Pancreas (tissue), 10 donors: ENCODE data around the gene NAP1L5. TPM values are rescaled to one million over a fixed set of nuclear protein-coding genes. Genes with fewer than 3 reads are reported as not detected.
A peak's percentile ranks its signal among the peaks of the same experiment; 100 is the strongest.

Experiments
- ATAC-seq, 4 donors: fragments of 200-7000 bp; cut with Tn5 transposase; one replicate each; pipeline versions ENCODE4 v1.8.0 to v1.9.1; 2020; ENCODE audit warnings: mild to moderate bottlenecking in 4 of 4, moderate library complexity in 4 of 4
- DNase-seq, 6 donors: peaks; one replicate each; pipeline ENCODE4 v3.0.0-alpha.2; 2020
- FAIRE-seq: peaks from 2 replicates; lab custom pipeline; 2012; peaks lifted over from hg19 to GRCh38; lab: Jason Lieb, UNC
- H3K27ac ChIP-seq, 4 donors: fragments of 200-600 bp; sonication (generic); 1 replicate in 3 of 4; 2 replicates in 1 of 4; pipeline versions ENCODE4 v1.5.0 to v1.8.0; 2020
- H3K27me3 ChIP-seq, 4 donors: fragments of 200-600 bp; one replicate each; pipeline ENCODE4 v1.8.0; 2021
- H3K36me3 ChIP-seq, 3 donors: fragments of 200-600 bp; sonication (generic) in 1 of 3; one replicate each; pipeline versions ENCODE4 v1.5.0 to v1.8.0; 2020 to 2021
- H3K4me1 ChIP-seq, 3 donors: fragments of 200-600 bp; one replicate each; pipeline ENCODE4 v1.8.0; 2021
- H3K4me3 ChIP-seq, 4 donors: fragments of 200-600 bp; sonication (generic) in 2 of 4; one replicate each; pipeline versions ENCODE4 v1.5.0 to v1.8.0; 2020 to 2021
- H3K9me3 ChIP-seq, 4 donors: fragments of 200-600 bp; one replicate each; pipeline ENCODE4 v1.8.0; 2021
- WGBS, 2 donors: extraction: QIAGEN DNeasy Blood & Tissue Kit; methylation state at CpG; one replicate each; pipeline ENCODE4 v1.1.7; 2013; 5-methylcytosine and 5-hydroxymethylcytosine counted together
- intact Hi-C, 3 donors: fragments of 100-400 bp; cut with DNase I; formaldehyde crosslinking; loops; one replicate each; pipeline versions ENCODE4 v1.11.1 to v1.14.2; 2022
- polyA plus RNA-seq, 2 donors: library from polyadenylated mRNA; stranded (reverse); fragments of 200-250 nt; gene quantifications; one replicate each; pipeline ENCODE4 v1.2.3, GENCODE V29; 2013
- total RNA-seq, 6 donors: library from RNA; stranded (reverse); fragmentation: NEBNext Ultra II Directional in 4 of 6; extraction: Animal tissue kit (Norgen Biotek cat#: 25700) in 4 of 6; gene quantifications; one replicate each; pipeline versions ENCODE4 v1.2.1 to v1.2.4, GENCODE V29; 2021 to 2023
- TF ChIP-seq, protein P1 (sequence below), 4 donors: fragments of 200-600 bp; sonication (generic) in 3 of 4; IDR thresholded peaks; one replicate each; pipeline versions ENCODE4 v1.5.0 to v1.8.0; 2021; ENCODE audit warnings: antibody characterized with exemption in 4 of 4
- donor health status: healthy with polysubstance abuse.
- donor health status: DM: no; HTN: no; CAD: no; lungs with moderate emphysema.
- donor health status: DM: no; HTN: no; CAD: no.
- donor health status: control.
- donor health status: control.
- donor health status: Bipolar disorder and iron deficiency.
- donor health status: DM: yes; HTN: yes; CAD: no.
- donor health status: DM: no; HTN: no; CAD: no.
- donor health status: DM: no; HTN: no; CAD: no.
- donor health status: DM: yes; HTN: yes; CAD: no.

The NAP1L5 gene
- total and polyA plus RNA-seq, 8 donors: 0.94 to 13.2 (median 2.1) TPM

DNA sequence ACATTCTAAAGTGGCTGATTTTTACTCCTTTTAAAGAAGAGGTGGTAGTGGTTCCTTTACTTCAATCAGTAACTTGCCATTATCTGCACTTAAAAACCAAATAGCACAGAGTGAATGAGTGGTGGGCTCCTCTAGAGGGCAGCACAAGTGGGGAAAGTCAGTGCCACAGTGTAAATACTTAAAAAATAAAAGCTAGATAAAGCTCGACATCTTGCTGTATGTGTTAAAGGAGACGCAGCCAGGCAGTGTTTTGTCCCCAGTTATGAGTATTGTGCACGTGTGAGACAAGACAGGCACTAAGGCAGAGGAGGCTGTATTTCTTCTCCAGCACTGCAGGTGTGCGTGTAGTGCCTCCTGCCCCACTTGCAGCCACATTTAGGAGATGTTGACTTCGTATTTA, 24.6 kb downstream of the NAP1L5 start:
- Histone ChIP-seq H3K4me1 (no peaks in the 10 kb centered on the region), H3K4me3 (no peak overlapping the region), H3K27ac (no peak overlapping the region), H3K36me3 (peaks cover 0 to 10% (median 0%) of the 10 kb centered on the region in 3 donors), H3K9me3 (no peaks in the 10 kb centered on the region), H3K27me3 (no peaks in the 10 kb centered on the region)
- TF ChIP-seq, protein P1, sequence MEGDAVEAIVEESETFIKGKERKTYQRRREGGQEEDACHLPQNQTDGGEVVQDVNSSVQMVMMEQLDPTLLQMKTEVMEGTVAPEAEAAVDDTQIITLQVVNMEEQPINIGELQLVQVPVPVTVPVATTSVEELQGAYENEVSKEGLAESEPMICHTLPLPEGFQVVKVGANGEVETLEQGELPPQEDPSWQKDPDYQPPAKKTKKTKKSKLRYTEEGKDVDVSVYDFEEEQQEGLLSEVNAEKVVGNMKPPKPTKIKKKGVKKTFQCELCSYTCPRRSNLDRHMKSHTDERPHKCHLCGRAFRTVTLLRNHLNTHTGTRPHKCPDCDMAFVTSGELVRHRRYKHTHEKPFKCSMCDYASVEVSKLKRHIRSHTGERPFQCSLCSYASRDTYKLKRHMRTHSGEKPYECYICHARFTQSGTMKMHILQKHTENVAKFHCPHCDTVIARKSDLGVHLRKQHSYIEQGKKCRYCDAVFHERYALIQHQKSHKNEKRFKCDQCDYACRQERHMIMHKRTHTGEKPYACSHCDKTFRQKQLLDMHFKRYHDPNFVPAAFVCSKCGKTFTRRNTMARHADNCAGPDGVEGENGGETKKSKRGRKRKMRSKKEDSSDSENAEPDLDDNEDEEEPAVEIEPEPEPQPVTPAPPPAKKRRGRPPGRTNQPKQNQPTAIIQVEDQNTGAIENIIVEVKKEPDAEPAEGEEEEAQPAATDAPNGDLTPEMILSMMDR (IDR thresholded peaks at IDR 0.05): peak in 3 of 4 donors; percentile 23 to 34 (median 32)
- peak in 1 of 6 donors; percentile 39 for DNase-seq
- peak; percentile 67 to 88 (median 85) for ATAC-seq
- intact Hi-C loops: no loop called here
- WGBS, 2 donors: 49 to 54% methylated on average over 5 of the region's 5 CpGs
- FAIRE-seq: no peak

DNA sequence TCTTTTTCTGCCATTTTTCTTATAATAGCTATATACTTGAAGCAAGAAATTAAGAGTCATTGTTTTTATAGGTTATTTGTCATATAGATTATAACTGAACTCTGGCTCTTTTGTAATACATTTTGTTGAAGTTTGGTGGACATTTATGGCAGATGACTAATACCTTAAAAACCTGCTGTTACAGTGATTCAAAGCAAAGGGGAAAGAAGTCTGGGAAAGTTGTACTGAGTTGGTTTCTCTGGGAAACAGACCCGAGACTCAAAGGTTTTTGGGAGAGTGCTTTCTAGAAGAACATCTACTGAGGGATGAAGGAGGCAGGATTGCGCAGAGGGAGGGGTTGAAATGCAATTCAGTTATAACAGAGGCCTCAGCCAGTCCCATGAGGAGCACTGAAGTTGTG, 35.9 kb downstream of the NAP1L5 start:
- TF ChIP-seq, protein P1 (IDR thresholded peaks at IDR 0.05): no peak
- DNase-seq (no peak), FAIRE-seq (no peak), ATAC-seq (no peak)
- Histone ChIP-seq H3K27me3 (no peaks in the 10 kb centered on the region), H3K27ac (no peak overlapping the region), H3K4me1 (peaks cover 0 to 3% (median 0%) of the 10 kb centered on the region in 3 donors), H3K9me3 (no peaks in the 10 kb centered on the region), H3K36me3 (no peaks in the 10 kb centered on the region), H3K4me3 (no peak overlapping the region)
- WGBS, 2 donors: 87 to 90% methylated on average over 2 of the region's 2 CpGs
- intact Hi-C loops: loop anchor here in 2 of 3 donors (5.0 to 10.0 kb wide), 2 partner anchors 127 to 134 kb away; no protein-coding TSS in a partner anchor

DNA sequence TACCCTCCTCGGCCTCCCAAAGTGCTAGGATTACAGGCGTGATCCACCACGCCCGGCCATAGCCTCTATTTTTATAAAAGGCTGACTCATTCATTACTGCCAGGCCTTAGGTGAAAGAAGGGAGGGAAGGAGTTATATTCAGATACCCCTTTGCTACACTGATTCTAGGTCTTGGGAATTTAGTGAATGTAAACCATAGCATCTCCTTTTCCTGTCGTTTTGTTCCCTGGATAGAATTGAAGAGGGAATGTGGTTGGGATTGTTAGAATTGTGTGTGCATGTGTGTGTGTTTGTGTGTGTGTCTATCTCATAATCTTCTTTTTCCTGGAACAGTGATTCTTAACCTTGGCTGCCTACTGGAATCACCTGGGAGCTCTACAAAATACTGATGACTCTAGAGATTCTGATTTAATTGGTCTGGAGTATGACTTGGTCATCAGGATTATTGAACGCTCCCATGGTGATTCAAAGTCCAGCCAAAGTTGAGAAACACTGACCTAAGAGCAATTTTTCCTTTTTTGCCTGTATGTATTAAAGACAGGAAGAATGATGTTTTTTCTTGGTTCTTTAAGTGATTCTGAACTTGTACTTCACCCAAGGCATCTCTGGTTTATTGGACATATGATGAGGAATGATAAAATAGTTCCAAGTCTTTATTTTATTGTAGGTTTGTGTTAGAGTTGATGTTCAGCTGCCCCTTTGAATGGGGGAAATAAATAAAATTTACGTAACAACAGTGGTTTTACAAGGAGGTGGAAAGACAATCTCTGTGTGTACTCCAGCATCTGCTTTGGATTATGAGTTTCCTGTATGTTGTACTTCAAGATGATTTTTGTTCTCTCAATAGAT, 37.0 kb downstream of the NAP1L5 start:
- Histone ChIP-seq H3K27me3 (no peaks in the 10 kb centered on the region), H3K27ac (no peak overlapping the region), H3K4me1 (peaks cover 0 to 3% (median 0%) of the 10 kb centered on the region in 3 donors), H3K9me3 (no peaks in the 10 kb centered on the region), H3K4me3 (no peak overlapping the region), H3K36me3 (peaks cover 0 to 3% (median 0%) of the 10 kb centered on the region in 3 donors)
- TF ChIP-seq, protein P1 (IDR thresholded peaks at IDR 0.05): no peak
- no peak for DNase-seq
- FAIRE-seq: no peak
- no peak for ATAC-seq
- WGBS, 2 donors: 81 to 87% methylated on average over 7 of the region's 7 CpGs
- intact Hi-C loops: loop anchor here in 2 of 3 donors (5.0 to 10.0 kb wide), 2 partner anchors 126 to 133 kb away; no protein-coding TSS in a partner anchor

DNA sequence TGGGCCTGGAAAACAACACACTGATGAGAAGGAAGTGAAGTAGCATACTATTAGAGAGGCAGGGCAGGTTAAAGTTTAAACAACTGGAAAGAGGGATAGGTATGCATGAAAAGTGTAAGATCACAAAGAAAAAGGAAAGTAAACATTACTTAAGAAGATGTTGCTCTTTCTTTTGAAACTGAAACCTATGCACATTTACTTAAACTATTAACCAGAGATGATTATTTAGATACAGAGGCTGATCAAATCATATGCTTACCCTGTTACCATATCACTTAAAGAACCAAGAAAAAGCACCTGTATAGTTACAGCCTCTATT, 37.8 kb downstream of the NAP1L5 start:
- Histone ChIP-seq H3K36me3 (peaks cover 0 to 3% (median 0%) of the 10 kb centered on the region in 3 donors), H3K4me3 (no peak overlapping the region), H3K4me1 (peaks cover 0 to 3% (median 0%) of the 10 kb centered on the region in 3 donors), H3K27ac (no peak overlapping the region), H3K27me3 (no peaks in the 10 kb centered on the region), H3K9me3 (no peaks in the 10 kb centered on the region)
- TF ChIP-seq, protein P1 (IDR thresholded peaks at IDR 0.05): no peak
- ATAC-seq (peak in 1 of 4 donors; percentile 47), FAIRE-seq (no peak), DNase-seq (no peak)
- intact Hi-C loops: loop anchor here (5.0 to 10.0 kb wide), 3 partner anchors 123 to 133 kb away; no protein-coding TSS in a partner anchor
